HepG2 (cell line): ENCODE data around the gene IFNAR1. TPM values are rescaled to one million over a fixed set of nuclear protein-coding genes. Genes with fewer than 3 reads are reported as not detected.
A peak's percentile ranks its signal among the peaks of the same experiment; 100 is the strongest.
"Not testable (repeated sequence)": the region's sequence is repeated elsewhere in the genome, so short reads cannot be mapped to it uniquely, and the experiment has no call there.

ENCODE experiments used
- ATAC-seq: fragments of 200-7000 bp; cut with Tn5 transposase; 3 replicates; pipeline ENCODE4 v1.9.1; 2020; ENCODE audit warnings: mild to moderate bottlenecking, moderate library complexity
- BruUV-seq: library from RNA; stranded (reverse); fragments of 400-500 nt; replicated peaks from 2 replicates; lab custom pipeline; 2021; lab: Mats Ljungman, UMichigan
- CTCF ChIA-PET: fragments of 300-600 bp; formaldehyde crosslinking; extraction: SDS; loops from one replicate; lab custom pipeline; 2021; ENCODE audit warnings: low total read pairs, inconsistent platforms, low intra/inter-chr PET ratio; lab: Yijun Ruan, JAX
- POLR2A ChIA-PET: fragments of 350-600 bp; sonication (Branson Sonifier 250); formaldehyde crosslinking; loops from one replicate; lab custom pipeline; 2020; ENCODE audit warnings: antibody characterized with exemption, inconsistent platforms; lab: Yijun Ruan, JAX
- DNase-seq: peaks from one replicate; pipeline ENCODE4 v3.0.0-alpha.2; 2015; ENCODE audit warnings: low spot score
- FAIRE-seq: peaks from 3 replicates; lab custom pipeline; 2011; peaks lifted over from hg19 to GRCh38; lab: Jason Lieb, UNC
- H2AFZ ChIP-seq: one replicate; pipeline ENCODE4 v1.6.1; 2011; ENCODE audit warnings: low read length, inconsistent platforms
- H3K27ac ChIP-seq: fragments of 300-600 bp; 3 replicates; pipeline ENCODE4 v1.8.0; 2011; ENCODE audit warnings: mixed run types, mild to moderate bottlenecking, mixed read lengths, low read length, inconsistent platforms; ENCODE audit not compliant: insufficient read depth; ENCODE audit errors: extremely low read length
- H3K27me3 ChIP-seq, 2 experiments: fragments of 200-600 bp in 1 of 2; 2 replicates in 1 of 2; 3 replicates in 1 of 2; pipeline versions ENCODE4 v1.6.0 to v1.8.0; 2011; ENCODE audit warnings: low read length in 2 of 2, mild to moderate bottlenecking in 2 of 2, moderate library complexity in 2 of 2, inconsistent platforms in 1 of 2; ENCODE audit not compliant: insufficient read depth in 2 of 2, control insufficient read depth in 1 of 2
- H3K36me3 ChIP-seq, 2 experiments: fragments of 200-600 bp in 1 of 2; replicated peaks in 1 of 2; 2 replicates in 1 of 2; 3 replicates in 1 of 2; pipeline versions ENCODE4 v1.5.1 to v1.8.0; 2011; ENCODE audit warnings: low read length in 2 of 2, inconsistent platforms in 1 of 2; ENCODE audit not compliant: insufficient read depth in 2 of 2, control insufficient read depth in 1 of 2
- H3K4me1 ChIP-seq: 2 replicates; pipeline ENCODE4 v1.5.1; 2012; ENCODE audit warnings: low read length, inconsistent platforms; ENCODE audit not compliant: insufficient read depth
- H3K4me2 ChIP-seq: 2 replicates; pipeline ENCODE4 v1.6.0; 2011; ENCODE audit warnings: low read depth, low read length, inconsistent platforms
- H3K4me3 ChIP-seq, 3 experiments: fragments of 200-600 bp in 1 of 3; sonication (generic), shearing (Covaris generic) in 1 of 3; replicated peaks in 1 of 3; 2 replicates each; pipeline ENCODE4 v1.5.1; 2011 to 2016; ENCODE audit warnings: low read length in 3 of 3, inconsistent platforms in 2 of 3, low read depth in 2 of 3, mild to moderate bottlenecking in 2 of 3, control low read depth in 1 of 3, mixed read lengths in 1 of 3; ENCODE audit not compliant: insufficient read depth in 1 of 3
- H3K79me2 ChIP-seq: one replicate; pipeline ENCODE4 v1.6.1; 2011; ENCODE audit warnings: low read length, inconsistent platforms; ENCODE audit not compliant: insufficient read depth
- H3K9ac ChIP-seq: 2 replicates; pipeline ENCODE4 v1.6.0; 2011; ENCODE audit warnings: mild to moderate bottlenecking, low read depth, low read length, inconsistent platforms; ENCODE audit not compliant: insufficient read depth
- H3K9me3 ChIP-seq: 2 replicates; pipeline ENCODE4 v1.5.1; 2012; ENCODE audit warnings: mild to moderate bottlenecking, low read length
- H4K20me1 ChIP-seq: 2 replicates; pipeline ENCODE4 v1.6.0; 2011; ENCODE audit warnings: inconsistent platforms, mild to moderate bottlenecking, low read length, moderate library complexity; ENCODE audit not compliant: insufficient read depth
- CEBPB ChIP-seq: IDR thresholded peaks from 2 replicates; pipeline ENCODE4 v1.6.1; 2011; ENCODE audit warnings: low read depth, low read length, improper control_type of control experiment, borderline replicate concordance
- CEBPG ChIP-seq: IDR thresholded peaks from 2 replicates; pipeline ENCODE4 v1.6.1; 2016
- ETV5 ChIP-seq: IDR thresholded peaks from 2 replicates; pipeline ENCODE4 v1.6.1; 2018; ENCODE audit warnings: missing biosample characterization, missing genetic modification reagents, inconsistent platforms, borderline replicate concordance
- FOXA3 ChIP-seq: IDR thresholded peaks from 2 replicates; pipeline ENCODE4 v1.6.1; 2016; ENCODE audit warnings: missing genetic modification reagents, missing compliant biosample characterization
- KLF13 ChIP-seq: sonication (generic); formaldehyde crosslinking; IDR thresholded peaks from 2 replicates; pipeline ENCODE4 v1.4.0; 2020; ENCODE audit warnings: mild to moderate bottlenecking, missing genetic modification reagents
- ZNF335 ChIP-seq: sonication (generic); formaldehyde crosslinking; IDR thresholded peaks from 2 replicates; pipeline ENCODE4 v1.4.0; 2020; ENCODE audit warnings: missing genetic modification reagents
- ZNF644 ChIP-seq: IDR thresholded peaks from 2 replicates; pipeline ENCODE4 v1.6.1; 2016; ENCODE audit warnings: low read depth
- WGBS: methylation state at CpG from one replicate; pipeline ENCODE4 v1.1.6; 2017; ENCODE audit warnings: low lambda C conversion rate; 5-methylcytosine and 5-hydroxymethylcytosine counted together
- in situ Hi-C: cut with HindIII; loops from 2 replicates; pipeline ENCODE4 v1.10.0; 2017; ENCODE audit warnings: low pct_unique_long_range_greater_than_20kb; ENCODE audit not compliant: extremely low pct_ligation_motif_present
- intact Hi-C: fragments of 100-400 bp; cut with micrococcal nuclease; formaldehyde crosslinking; loops from one replicate; pipeline ENCODE4 v1.10.0; 2022; ENCODE audit not compliant: unreplicated experiment
- polyA plus RNA-seq, 8 experiments: library from polyadenylated mRNA; depleted of rRNA in 3 of 8; stranded (reverse) in 7 of 8; unstranded in 1 of 8; fragments of >200 nt; fragmentation: Illumina TruSeq in 4 of 8; extraction: Trizol in 4 of 8; gene quantifications; 2 replicates each; pipeline versions ENCODE4 v1.2.1 to v1.2.3, GENCODE V29; 2011 to 2016; ENCODE audit warnings: low read depth in 4 of 8, missing spikeins in 1 of 8, mixed read lengths in 1 of 8; ENCODE audit not compliant: insufficient read depth in 1 of 8
- total RNA-seq, 5 experiments: library from RNA; depleted of rRNA; stranded (reverse); fragments of >200 nt; fragmentation: Illumina TruSeq; extraction: Trizol; gene quantifications; 2 replicates each; pipeline ENCODE4 v1.2.3, GENCODE V29; 2016; ENCODE audit warnings: low read depth in 1 of 5
- TF ChIP-seq, protein P1 (sequence below): sonication (generic); formaldehyde crosslinking; IDR thresholded peaks from 2 replicates; pipeline ENCODE4 v1.4.0; 2020; ENCODE audit warnings: missing genetic modification reagents

IFNAR1 gene
- total and polyA plus RNA-seq, 2 of the 13 experiments (the other 11 are each of a cell fraction or from before 2014, with no cell fraction given), result 6.7 to 9.3 TPM

DNA sequence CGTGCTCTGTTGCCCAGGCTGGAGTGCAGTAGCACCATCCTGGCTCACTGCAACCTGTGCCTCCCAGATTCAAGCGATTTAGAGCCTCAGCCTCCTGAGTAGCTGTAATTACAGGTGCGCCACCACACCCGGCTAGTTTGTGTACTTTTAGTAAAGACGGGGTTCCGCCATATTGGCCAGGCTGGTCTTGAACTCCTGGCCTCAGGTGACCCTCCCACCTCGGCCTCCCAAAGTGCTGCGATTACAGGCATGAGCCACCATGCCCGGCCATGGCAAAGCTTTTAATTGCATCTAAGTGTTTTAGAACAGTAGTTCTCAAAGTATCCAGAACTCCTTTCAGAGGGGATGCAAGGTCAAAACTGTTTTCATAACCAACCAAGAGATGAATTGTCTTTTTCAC, 53.3 kb downstream of the IFNAR1 start:
- POLR2A ChIA-PET, result no interaction called here
- no peaks in the 10 kb centered on the region for H3K36me3 ChIP-seq
- no peak for TF ChIP-seq KLF13 (CRISPR knock-in tag)
- TF ChIP-seq, protein P1, sequence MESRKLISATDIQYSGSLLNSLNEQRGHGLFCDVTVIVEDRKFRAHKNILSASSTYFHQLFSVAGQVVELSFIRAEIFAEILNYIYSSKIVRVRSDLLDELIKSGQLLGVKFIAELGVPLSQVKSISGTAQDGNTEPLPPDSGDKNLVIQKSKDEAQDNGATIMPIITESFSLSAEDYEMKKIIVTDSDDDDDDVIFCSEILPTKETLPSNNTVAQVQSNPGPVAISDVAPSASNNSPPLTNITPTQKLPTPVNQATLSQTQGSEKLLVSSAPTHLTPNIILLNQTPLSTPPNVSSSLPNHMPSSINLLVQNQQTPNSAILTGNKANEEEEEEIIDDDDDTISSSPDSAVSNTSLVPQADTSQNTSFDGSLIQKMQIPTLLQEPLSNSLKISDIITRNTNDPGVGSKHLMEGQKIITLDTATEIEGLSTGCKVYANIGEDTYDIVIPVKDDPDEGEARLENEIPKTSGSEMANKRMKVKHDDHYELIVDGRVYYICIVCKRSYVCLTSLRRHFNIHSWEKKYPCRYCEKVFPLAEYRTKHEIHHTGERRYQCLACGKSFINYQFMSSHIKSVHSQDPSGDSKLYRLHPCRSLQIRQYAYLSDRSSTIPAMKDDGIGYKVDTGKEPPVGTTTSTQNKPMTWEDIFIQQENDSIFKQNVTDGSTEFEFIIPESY (CRISPR knock-in tag), result 0 out of 2 replicates have a peak, but pooled peaks have one; percentile 20
- TF ChIP-seq, all 625 proteins: peak for 1
- CTCF ChIA-PET, result no interaction called here
- no peak overlapping the region for H2AFZ ChIP-seq
- no peak overlapping the region for H3K4me2 ChIP-seq
- no TSS peak for BruUV-seq
- intact Hi-C loops, result loop anchor here (10.0 kb wide), 1 partner anchor 243 kb away; no protein-coding TSS in a partner anchor
- WGBS, result 58% methylated on average over 9 of the region's 9 CpGs
- H3K27me3 ChIP-seq, result no peaks in the 10 kb centered on the region
- in situ Hi-C loops, result no loop called here
- no peaks in the 10 kb centered on the region for H3K79me2 ChIP-seq
- H3K27ac ChIP-seq, result no peak overlapping the region
- no peak for DNase-seq
- ATAC-seq, result no peak
- H3K4me3 ChIP-seq, result no peak overlapping the region
- peaks cover 48% of the 10 kb centered on the region for H3K4me1 ChIP-seq
- no peaks in the 10 kb centered on the region for H3K9me3 ChIP-seq
- H3K9ac ChIP-seq, result no peak overlapping the region
- H4K20me1 ChIP-seq, result no peaks in the 10 kb centered on the region
- FAIRE-seq, result no peak

DNA sequence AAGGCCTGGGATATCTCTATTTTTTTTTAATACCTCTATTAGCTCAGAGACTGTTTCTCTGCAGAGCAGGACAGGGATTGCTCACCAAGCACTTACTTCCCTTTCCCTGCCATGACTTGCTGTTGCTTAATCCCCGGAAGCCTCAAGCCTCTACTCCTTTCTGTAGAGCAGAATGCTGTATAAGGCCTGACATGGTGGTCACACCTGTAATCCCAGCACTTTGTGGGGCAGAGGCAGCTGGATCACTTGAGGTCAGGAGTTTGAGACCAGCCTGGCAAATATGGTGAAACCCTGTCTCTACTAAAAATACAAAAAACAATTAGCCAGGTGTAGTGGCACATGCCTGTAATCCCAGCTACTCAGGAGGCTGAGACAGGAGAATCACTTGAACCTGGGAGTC, 55.2 kb downstream of the IFNAR1 start:
- in situ Hi-C loops, H3K9ac ChIP-seq, BruUV-seq, H2AFZ ChIP-seq, H3K36me3 ChIP-seq, H4K20me1 ChIP-seq, H3K4me3 ChIP-seq, H3K9me3 ChIP-seq, H3K27me3 ChIP-seq, ATAC-seq, DNase-seq, H3K27ac ChIP-seq, FAIRE-seq, H3K79me2 ChIP-seq, CTCF ChIA-PET: not testable (repeated sequence)
- peaks cover 55% of the 10 kb centered on the region for H3K4me1 ChIP-seq
- TF ChIP-seq CEBPG (CRISPR knock-in tag), result peak; percentile 71
- 0 out of 2 replicates have a peak, but pooled peaks have one; percentile 13 for TF ChIP-seq ZNF335 (CRISPR knock-in tag)
- TF ChIP-seq FOXA3 (CRISPR knock-in tag), result 0 out of 2 replicates have a peak, but pooled peaks have one; percentile 10
- peak; percentile 48; the same call in 1 of the 2 replicates for TF ChIP-seq ETV5 (CRISPR knock-in tag)
- 0 out of 2 replicates have a peak, but pooled peaks have one; percentile 18 for TF ChIP-seq ZNF644 (CRISPR knock-in tag)
- peak; percentile 48; the same call in 1 of the 2 replicates for TF ChIP-seq CEBPB
- peak overlapping the region; percentile 51; the same call in 1 of the 2 replicates for H3K4me2 ChIP-seq
- intact Hi-C loops, result loop anchor here (10.0 kb wide), 1 partner anchor 245 kb away; no protein-coding TSS in a partner anchor
- POLR2A ChIA-PET, result interaction anchor here (1.2 to 3.4 kb wide), 4 partner anchors 25 to 65 kb away, joined by 3 to 18 read pairs (median 6); partner anchors contain the start of gene IFNAR1
- WGBS, result 50% methylated on average over 1 of the region's 1 CpG
